HFF-Myc (cell line): ENCODE results near the gene SNTG2.
A peak's percentile ranks its signal among the peaks of the same experiment; 100 is the strongest.

Experiments
- DNase-seq: peaks from one replicate; pipeline ENCODE4 v3.0.0-alpha.2; 2011; ENCODE audit warnings: low read depth; ENCODE audit errors: extremely low read depth
- H3K4me3 ChIP-seq: replicated peaks from 2 replicates; pipeline ENCODE4 v1.5.1; 2011; ENCODE audit warnings: low read depth, mild to moderate bottlenecking, control low read depth, low read length
- CTCF ChIP-seq: IDR thresholded peaks from 2 replicates; pipeline ENCODE4 v1.5.1; 2012; ENCODE audit warnings: mild to moderate bottlenecking, low read depth, low read length, control low read depth; ENCODE audit errors: missing control alignments

The SNTG2 gene

GRCh38 chr2:1039549-1039948, 88.9 kb downstream of the SNTG2 start:
- no peak for DNase-seq
- TF ChIP-seq CTCF = no peak
- H3K4me3 ChIP-seq = no peak overlapping the region

- no peak for TF ChIP-seq CTCF
- H3K4me3 ChIP-seq = no peak overlapping the region
- no peak for DNase-seq
These were observed 90.6 kb downstream of the SNTG2 start for GRCh38 chr2:1041012-1041805.

- H3K4me3 ChIP-seq = no peak overlapping the region
- no peak for TF ChIP-seq CTCF
- no peak for DNase-seq
These were observed 94.5 kb downstream of the SNTG2 start for GRCh38 chr2:1045109-1045508.

GRCh38 chr2:1046067-1046466, 95.4 kb downstream of the SNTG2 start:
- no peak for DNase-seq
- H3K4me3 ChIP-seq = no peak overlapping the region
- TF ChIP-seq CTCF = no peak

GRCh38 chr2:1047485-1047884, 96.8 kb downstream of the SNTG2 start:
- no peak for TF ChIP-seq CTCF
- no peak for DNase-seq

GRCh38 chr2:1049691-1050090, 99.0 kb downstream of the SNTG2 start:
- DNase-seq = no peak
- H3K4me3 ChIP-seq = no peak overlapping the region
- no peak for TF ChIP-seq CTCF

More at GRCh38 chr2:1047485-1047884, 96.8 kb downstream of the SNTG2 start:
- no peak overlapping the region for H3K4me3 ChIP-seq

GRCh38 chr2:1051075-1051474, 100.4 kb downstream of the SNTG2 start:
- no peak overlapping the region for H3K4me3 ChIP-seq
- DNase-seq = no peak
- TF ChIP-seq CTCF = peak; percentile 19
